NB4 (cell line): Measurements from ENCODE around the gene LYPD6B.

Experiments used
- CTCF ChIP-seq: IDR thresholded peaks from one replicate; pipeline ENCODE4 v1.5.1; 2012; ENCODE audit warnings: low read depth, low read length
- MAX ChIP-seq: IDR thresholded peaks from 2 replicates; pipeline ENCODE4 v1.6.1; 2011; ENCODE audit warnings: low read depth, low read length
- MYC ChIP-seq: IDR thresholded peaks from 2 replicates; pipeline ENCODE4 v1.6.1; 2011; ENCODE audit warnings: low read depth, low read length
- POLR2A ChIP-seq: IDR thresholded peaks from 2 replicates; pipeline ENCODE4 v1.6.1; 2011; ENCODE audit warnings: mild to moderate bottlenecking; ENCODE audit not compliant: insufficient read length; ENCODE audit errors: extremely low read depth

- no peak for TF ChIP-seq POLR2A
- TF ChIP-seq CTCF, result no peak
- no peak for TF ChIP-seq MAX
- TF ChIP-seq MYC, result no peak
These were observed 188.3 kb downstream of the LYPD6B start for GRCh38 chr2:149226790-149227189.
